ENCODE data around the gene MFNG.

- TF ChIP-seq CTCF (IDR thresholded peaks at IDR 0.05), result no peak
- TF ChIP-seq EZH2 (IDR thresholded peaks at IDR 0.05; ENCODE audit: borderline replicate concordance, insufficient read depth, low read depth, low read length, poor library complexity, severe bottlenecking), result no peak
Measured at GRCh38 chr22:37491559-37492427, 5.6 kb upstream of the MFNG start.

All from B cell (primary cell).